ENCODE measurements around the gene SERPINB1. TPM values are rescaled to one million over a fixed set of nuclear protein-coding genes. Genes with fewer than 3 reads are reported as not detected.

SERPINB1 gene
- total and polyA plus RNA-seq, 2 donors (not counting 3 experiments of a cell fraction or from before 2014, with no cell fraction given): 6.7 to 24.0 TPM

- Histone ChIP-seq H3K9me1 (replicated peaks; ENCODE audit: control insufficient read depth, extremely low read depth, insufficient read depth, low read length) (no peaks in the 10 kb centered on the region), H3K9ac (replicated peaks; ENCODE audit: extremely low read depth, insufficient read depth, low read length) (no peak overlapping the region), H3K9me3 (replicated peaks; ENCODE audit: control insufficient read depth, insufficient read depth, low read length) (no peaks in the 10 kb centered on the region), H2AFZ (ENCODE audit: low read depth, low read length) (no peak overlapping the region), H3K79me2 (ENCODE audit: control insufficient read depth, insufficient read depth, low read length) (no peaks in the 10 kb centered on the region), H4K20me1 (replicated peaks; ENCODE audit: control insufficient read depth, extremely low read depth, insufficient read depth, low read length) (no peaks in the 10 kb centered on the region), H3K27me3 (ENCODE audit: control insufficient read depth in 2 of 2, insufficient read depth in 2 of 2, low read length in 2 of 2) (no peaks in the 10 kb centered on the region), H3K36me3 (ENCODE audit: control insufficient read depth in 2 of 2, extremely low read depth in 1 of 2, insufficient read depth in 2 of 2, low read length in 2 of 2) (no peaks in the 10 kb centered on the region), H3K4me3 (replicated peaks in 1 of 3; ENCODE audit: insufficient read depth in 1 of 3, low read depth in 1 of 3, low read length in 3 of 3) (no peak overlapping the region), H3K4me2 (ENCODE audit: insufficient read depth, low read length) (no peak overlapping the region), H3K4me1 (ENCODE audit: control insufficient read depth, extremely low read depth, insufficient read depth, low read length) (peaks cover 24% of the 10 kb centered on the region), H3K27ac (ENCODE audit: insufficient read depth, low read depth, low read length) (no peak overlapping the region)
- DNase-seq (ENCODE audit: low read depth, low spot score) (no peak), FAIRE-seq (no peak)
- dilution Hi-C loops (cut with MboI; ENCODE audit: extremely low pct_ligation_motif_present, low sequenced_read_pairs) (no loop called here), intact Hi-C loops (cut with micrococcal nuclease) (no loop called here)
- CTCF ChIA-PET: interaction anchor here (1.8 to 1.9 kb wide), 2 partner anchors 18 kb away, joined by 4 to 9 read pairs; no protein-coding TSS in a partner anchor
- no TSS peak for BruUV-seq (replicated peaks)
- no peak for TF ChIP-seq EZH2 (IDR thresholded peaks at IDR 0.05; ENCODE audit: borderline replicate concordance, low read depth, low read length, severe bottlenecking)
- no peak for TF ChIP-seq FOS (IDR thresholded peaks at IDR 0.05; ENCODE audit: borderline replicate concordance, insufficient read depth, low read length)
- no peak for TF ChIP-seq MAX (IDR thresholded peaks at IDR 0.05; ENCODE audit: insufficient read depth, insufficient read length)
- no peak for TF ChIP-seq POLR2A (IDR thresholded peaks at IDR 0.05; ENCODE audit: low read depth, low read length)
- TF ChIP-seq MYC (IDR thresholded peaks at IDR 0.05; ENCODE audit: low read depth, low read length): no peak
- no peak for TF ChIP-seq JUN (IDR thresholded peaks at IDR 0.05; ENCODE audit: borderline replicate concordance, insufficient read depth, insufficient read length, low read depth)
- TF ChIP-seq CTCF (IDR thresholded peaks at IDR 0.05; ENCODE audit: extremely low read depth in 1 of 2, insufficient read depth in 1 of 2, low read depth in 1 of 2, low read length in 2 of 2): no peak
- TF ChIP-seq GATA2 (IDR thresholded peaks at IDR 0.05; ENCODE audit: insufficient read depth, insufficient read length, low read depth, low read length): no peak
- TF ChIP-seq POLR2AphosphoS5 (IDR thresholded peaks at IDR 0.05; ENCODE audit: insufficient read depth, low read depth, low read length): no peak
- POLR2A ChIA-PET: no interaction called here
Measured at GRCh38 chr6:2809015-2809414, 32.6 kb downstream of the SERPINB1 start.

Data from endothelial cell of umbilical vein (primary cell).